Spleen (tissue), 7 donors: ENCODE measurements around the gene INPP4A.

Source experiments
- CTCF ChIP-seq, 11 experiments: fragments of 200-600 bp in 7 of 11; fragments of 450-650 bp in 4 of 11; sonication (generic) in 4 of 11; IDR thresholded peaks in 8 of 11; conservative IDR thresholded peaks in 3 of 11; 1 replicate in 7 of 11; 2 replicates in 4 of 11; pipeline versions ENCODE4 v1.4.0 to v1.8.0; 2016 to 2021; ENCODE audit warnings: antibody characterized with exemption in 11 of 11, inconsistent platforms in 4 of 11, mild to moderate bottlenecking in 1 of 11
- POLR2A ChIP-seq, 3 donors: fragments of 450-650 bp; IDR thresholded peaks; one replicate each; pipeline ENCODE4 v1.5.1; 2017; ENCODE audit warnings: antibody characterized with exemption in 3 of 3, mild to moderate bottlenecking in 1 of 3
- POLR2AphosphoS5 ChIP-seq, 3 donors: sonication (generic); formaldehyde crosslinking; IDR thresholded peaks; one replicate each; pipeline ENCODE4 v1.5.1; 2017; ENCODE audit warnings: antibody characterized with exemption in 3 of 3
- donor health status: DM: no; HTN: no; CAD: no; lungs with moderate emphysema.
- donor health status: DM: no; HTN: no; CAD: no.
- donor health status: DM: no; HTN: no; CAD: no.

- TF ChIP-seq CTCF (IDR thresholded peaks at IDR 0.05 in 8 of 11, conservative IDR thresholded peaks at IDR 0.05 in 3 of 11) (no peak), POLR2AphosphoS5 (IDR thresholded peaks at IDR 0.05) (peak in 1 of 3 donors; percentile 14), POLR2A (IDR thresholded peaks at IDR 0.05) (no peak)
These were observed 32.4 kb downstream of the INPP4A start for GRCh38 chr2:98477036-98477435.
